ENCODE data around the gene POLR1C. TPM values are rescaled to one million over a fixed set of nuclear protein-coding genes. Genes with fewer than 3 reads are reported as not detected.

POLR1C gene
- total RNA-seq, 1 donor from 2014 or later: 45.4 TPM

- Mint-ChIP-seq H3K36me3 (ENCODE audit: insufficient read depth) (peaks cover 2% of the 10 kb centered on the region), H3K27me3 (no peaks in the 10 kb centered on the region), H3K9me3 (ENCODE audit: low read depth) (no peaks in the 10 kb centered on the region), H3K27ac (no peak overlapping the region), H3K4me1 (ENCODE audit: low read depth) (peaks cover 3% of the 10 kb centered on the region), H3K4me3 (ENCODE audit: low read depth) (no peak overlapping the region)
- TF ChIP-seq CTCF (IDR thresholded peaks at IDR 0.05; ENCODE audit: unreplicated experiment): no peak
- no peak for DNase-seq (ENCODE audit: low spot score, unreplicated experiment)
Measured at GRCh38 chr6:43493833-43494232, 23.1 kb upstream of the POLR1C start.

GRCh38 chr6:43494321-43494720 is 22.6 kb upstream of the POLR1C start:
- Mint-ChIP-seq H3K4me1 (ENCODE audit: low read depth) (peaks cover 3% of the 10 kb centered on the region), H3K27me3 (no peaks in the 10 kb centered on the region), H3K27ac (no peak overlapping the region), H3K36me3 (ENCODE audit: insufficient read depth) (peaks cover 2% of the 10 kb centered on the region), H3K9me3 (ENCODE audit: low read depth) (no peaks in the 10 kb centered on the region), H3K4me3 (ENCODE audit: low read depth) (no peak overlapping the region)
- no peak for DNase-seq (ENCODE audit: low spot score, unreplicated experiment)
- TF ChIP-seq CTCF (IDR thresholded peaks at IDR 0.05; ENCODE audit: unreplicated experiment): no peak

GRCh38 chr6:43494766-43495165 is 22.1 kb upstream of the POLR1C start:
- no peaks in the 10 kb centered on the region for H3K27me3 Mint-ChIP-seq
- peaks cover 5% of the 10 kb centered on the region for H3K36me3 Mint-ChIP-seq (ENCODE audit: insufficient read depth)
- H3K4me3 Mint-ChIP-seq (ENCODE audit: low read depth): no peak overlapping the region
- H3K4me1 Mint-ChIP-seq (ENCODE audit: low read depth): peaks cover 3% of the 10 kb centered on the region
- TF ChIP-seq CTCF (IDR thresholded peaks at IDR 0.05; ENCODE audit: unreplicated experiment): no peak
- no peak overlapping the region for H3K27ac Mint-ChIP-seq
- H3K9me3 Mint-ChIP-seq (ENCODE audit: low read depth): no peaks in the 10 kb centered on the region
- DNase-seq (ENCODE audit: low spot score, unreplicated experiment): no peak

GRCh38 chr6:43495409-43495941 is 21.4 kb upstream of the POLR1C start:
- Mint-ChIP-seq H3K4me1 (ENCODE audit: low read depth) (peaks cover 3% of the 10 kb centered on the region), H3K27ac (peak overlapping the region; percentile 74), H3K27me3 (no peaks in the 10 kb centered on the region), H3K9me3 (ENCODE audit: low read depth) (no peaks in the 10 kb centered on the region), H3K36me3 (ENCODE audit: insufficient read depth) (peaks cover 4% of the 10 kb centered on the region), H3K4me3 (ENCODE audit: low read depth) (no peak overlapping the region)
- no peak for DNase-seq (ENCODE audit: low spot score, unreplicated experiment)
- peak; percentile 13 for TF ChIP-seq CTCF (IDR thresholded peaks at IDR 0.05; ENCODE audit: unreplicated experiment)

- H3K27ac Mint-ChIP-seq: no peak overlapping the region
- H3K4me3 Mint-ChIP-seq (ENCODE audit: low read depth): no peak overlapping the region
- H3K27me3 Mint-ChIP-seq: no peaks in the 10 kb centered on the region
Measured at GRCh38 chr6:43496370-43497128, 20.3 kb upstream of the POLR1C start.

More at GRCh38 chr6:43496370-43497128, 20.3 kb upstream of the POLR1C start:
- H3K9me3 Mint-ChIP-seq (ENCODE audit: low read depth): no peaks in the 10 kb centered on the region
- DNase-seq (ENCODE audit: low spot score, unreplicated experiment): no peak
- TF ChIP-seq CTCF (IDR thresholded peaks at IDR 0.05; ENCODE audit: unreplicated experiment): peak; percentile 47
- peaks cover 7% of the 10 kb centered on the region for H3K36me3 Mint-ChIP-seq (ENCODE audit: insufficient read depth)
- H3K4me1 Mint-ChIP-seq (ENCODE audit: low read depth): peaks cover 3% of the 10 kb centered on the region

All from progenitor cell of endocrine pancreas (in vitro differentiated cells).